Smooth muscle cell (in vitro differentiated cells): ENCODE results near the gene NFE2L2. TPM values are rescaled to one million over a fixed set of nuclear protein-coding genes. Genes with fewer than 3 reads are reported as not detected.

Source experiments
- DNase-seq: peaks from one replicate; lab custom pipeline; 2025; ENCODE audit not compliant: unreplicated experiment; lab: John Stamatoyannopoulos, UW
- H2AFZ ChIP-seq: fragments of 200-600 bp; sonication (generic); 2 replicates; pipeline ENCODE4 v1.6.0; 2016; ENCODE audit warnings: antibody characterized with exemption, low read depth, mild to moderate bottlenecking
- H3F3A ChIP-seq: fragments of 200-600 bp; sonication (generic); 2 replicates; pipeline ENCODE4 v1.6.0; 2017; ENCODE audit warnings: antibody characterized with exemption, low read depth
- H3K27ac ChIP-seq: fragments of 200-600 bp; sonication (generic); 2 replicates; pipeline ENCODE4 v1.5.1; 2016; ENCODE audit warnings: low read depth, mild to moderate bottlenecking
- H3K27me3 ChIP-seq: fragments of 200-600 bp; sonication (generic); 2 replicates; pipeline ENCODE4 v1.6.1; 2016; ENCODE audit warnings: low read depth, mild to moderate bottlenecking
- H3K36me3 ChIP-seq: fragments of 200-600 bp; sonication (generic); 2 replicates; pipeline ENCODE4 v1.5.1; 2016; ENCODE audit warnings: low read depth
- H3K4me1 ChIP-seq: fragments of 200-600 bp; sonication (generic); 2 replicates; pipeline ENCODE4 v1.5.1; 2016; ENCODE audit warnings: low read depth
- H3K4me2 ChIP-seq: fragments of 200-600 bp; sonication (generic); 2 replicates; pipeline ENCODE4 v1.6.0; 2016; ENCODE audit warnings: mild to moderate bottlenecking
- H3K4me3 ChIP-seq: fragments of 200-600 bp; sonication (generic); 2 replicates; pipeline ENCODE4 v1.5.1; 2016; ENCODE audit warnings: mild to moderate bottlenecking
- H3K79me2 ChIP-seq: fragments of 200-600 bp; sonication (generic); 2 replicates; pipeline ENCODE4 v1.6.0; 2016; ENCODE audit warnings: low read depth, mild to moderate bottlenecking
- H3K9ac ChIP-seq: fragments of 200-600 bp; sonication (generic); 2 replicates; pipeline ENCODE4 v1.6.0; 2016; ENCODE audit warnings: low read depth
- H3K9me3 ChIP-seq: fragments of 200-600 bp; sonication (generic); replicated peaks from 2 replicates; pipeline ENCODE4 v1.5.1; 2016; ENCODE audit warnings: low read depth
- H4K20me1 ChIP-seq: fragments of 200-600 bp; sonication (generic); 2 replicates; pipeline ENCODE4 v1.6.0; 2016; ENCODE audit warnings: low read depth
- CTCF ChIP-seq: fragments of 200-600 bp; sonication (generic); IDR thresholded peaks from 2 replicates; pipeline ENCODE4 v1.5.1; 2017; ENCODE audit warnings: borderline replicate concordance, mild to moderate bottlenecking, antibody characterized with exemption; ENCODE audit not compliant: insufficient read depth, poor library complexity, severe bottlenecking
- whole genome bisulfite sequencing: methylation state at CpG from one replicate; pipeline ENCODE4 v1.1.7; 2016; ENCODE audit warnings: low lambda C conversion rate; 5-methylcytosine and 5-hydroxymethylcytosine counted together
- polyA plus RNA-seq: library from polyadenylated mRNA; unstranded; fragments of >200 nt; fragmentation: Nextera tagmentation; extraction: Ambion mirVana; gene quantifications from 2 replicates; pipeline ENCODE4 v1.2.1, GENCODE V29; 2016
- total RNA-seq: library from RNA; depleted of rRNA; stranded (reverse); fragments of >200 nt; gene quantifications from 2 replicates; pipeline ENCODE4 v1.2.3, GENCODE V29; 2014

Gene NFE2L2
- total and polyA plus RNA-seq, 2 experiments from 2014 or later = 64.4 to 118 TPM

GRCh38 chr2:177195194-177195593 is 69.3 kb downstream of the NFE2L2 start:
- no peaks in the 10 kb centered on the region for H4K20me1 ChIP-seq
- no peak overlapping the region for H3K4me3 ChIP-seq
- H2AFZ ChIP-seq = no peak overlapping the region
- no peak overlapping the region for H3K27ac ChIP-seq
- TF ChIP-seq CTCF = no peak
- no peak overlapping the region for H3K4me2 ChIP-seq
- H3K79me2 ChIP-seq = no peaks in the 10 kb centered on the region
- H3K27me3 ChIP-seq = no peaks in the 10 kb centered on the region
- no peaks in the 10 kb centered on the region for H3F3A ChIP-seq
- no peaks in the 10 kb centered on the region for H3K4me1 ChIP-seq
- no peak for DNase-seq
- no peak overlapping the region for H3K9ac ChIP-seq
- H3K9me3 ChIP-seq = no peaks in the 10 kb centered on the region
- 65% methylated on average over 1 of the region's 1 CpG for WGBS
- H3K36me3 ChIP-seq = no peaks in the 10 kb centered on the region

- Histone ChIP-seq H2AFZ (no peak overlapping the region), H3K4me1 (no peaks in the 10 kb centered on the region), H3K4me3 (no peak overlapping the region), H3K79me2 (no peaks in the 10 kb centered on the region), H3K9ac (no peak overlapping the region), H3K9me3 (no peaks in the 10 kb centered on the region), H3F3A (no peaks in the 10 kb centered on the region), H4K20me1 (no peaks in the 10 kb centered on the region), H3K4me2 (no peak overlapping the region), H3K36me3 (no peaks in the 10 kb centered on the region), H3K27me3 (no peaks in the 10 kb centered on the region), H3K27ac (no peak overlapping the region)
- no peak for TF ChIP-seq CTCF
- WGBS = 88% methylated on average over 4 of the region's 4 CpGs
- DNase-seq = no peak
Measured at GRCh38 chr2:177193240-177193639, 71.3 kb downstream of the NFE2L2 start.

- no peaks in the 10 kb centered on the region for H3K27me3 ChIP-seq
- H3K4me3 ChIP-seq = no peak overlapping the region
- H3K79me2 ChIP-seq = no peaks in the 10 kb centered on the region
- no peaks in the 10 kb centered on the region for H3K9me3 ChIP-seq
- H3K27ac ChIP-seq = no peak overlapping the region
- 90% methylated on average over 1 of the region's 1 CpG for WGBS
- H3K4me2 ChIP-seq = no peak overlapping the region
- H3F3A ChIP-seq = no peaks in the 10 kb centered on the region
- no peaks in the 10 kb centered on the region for H4K20me1 ChIP-seq
- no peak overlapping the region for H3K9ac ChIP-seq
- no peak overlapping the region for H2AFZ ChIP-seq
- no peaks in the 10 kb centered on the region for H3K4me1 ChIP-seq
- TF ChIP-seq CTCF = no peak
- no peaks in the 10 kb centered on the region for H3K36me3 ChIP-seq
- no peak for DNase-seq
Measured at GRCh38 chr2:177192788-177193187, 71.7 kb downstream of the NFE2L2 start.

- H3K9me3 ChIP-seq = no peaks in the 10 kb centered on the region
- no peaks in the 10 kb centered on the region for H3K79me2 ChIP-seq
- H3K4me2 ChIP-seq = no peak overlapping the region
- DNase-seq = no peak
- H3K36me3 ChIP-seq = no peaks in the 10 kb centered on the region
- no peak overlapping the region for H3K9ac ChIP-seq
- no peak overlapping the region for H3K4me3 ChIP-seq
- WGBS = 86% methylated on average over 1 of the region's 1 CpG
- H3K27ac ChIP-seq = no peak overlapping the region
- no peak overlapping the region for H2AFZ ChIP-seq
- H4K20me1 ChIP-seq = no peaks in the 10 kb centered on the region
- no peak for TF ChIP-seq CTCF
- H3K4me1 ChIP-seq = no peaks in the 10 kb centered on the region
- no peaks in the 10 kb centered on the region for H3F3A ChIP-seq
- no peaks in the 10 kb centered on the region for H3K27me3 ChIP-seq
Measured at GRCh38 chr2:177190941-177191340, 73.6 kb downstream of the NFE2L2 start.
